ENCODE data around the gene PRPF8. TPM values are rescaled to one million over a fixed set of nuclear protein-coding genes. Genes with fewer than 3 reads are reported as not detected.

Gene PRPF8
- total RNA-seq, 4 donors from 2014 or later = 141 to 187 (median 163) TPM

GRCh38 chr17:1627982-1628855 lies 56.4 kb downstream of the PRPF8 start, which contains the start of gene SLC43A2:
Gene SLC43A2, minus strand, starts transcription at chr17:1628834. Its CDS starts 960 bp downstream, at chr17:1627874.
- DNase-seq (ENCODE audit: extremely low spot score) = no peak
- Histone ChIP-seq H3K4me3 (peak within 1 kb of the TSS; percentile 68 to 89 (median 80)), H3K9me3 (no peaks in the 10 kb centered on the region), H3K36me3 (peaks cover 0 to under 1% (median 0%) of the 10 kb centered on the region in 4 donors), H3K27me3 (no peaks in the 10 kb centered on the region), H3K4me1 (peaks cover 20 to 35% (median 33%) of the 10 kb centered on the region in 4 donors), H3K27ac (replicated peaks in 1 of 4) (peak within 1 kb of the TSS; percentile 90 to 95 (median 90))
- TF ChIP-seq CTCF (IDR thresholded peaks at IDR 0.05) (no peak), POLR2AphosphoS5 (IDR thresholded peaks at IDR 0.05) (peak in 1 of 2 donors; percentile 55)
- whole genome bisulfite sequencing = under 1% methylated on average over 59 of the region's 95 CpGs
- intact Hi-C loops (cut with DNase I) = loop anchor here (2.0 kb wide), 1 partner anchor 51 kb away; no protein-coding TSS in a partner anchor

- Histone ChIP-seq H3K4me1 (peaks cover 20 to 35% (median 33%) of the 10 kb centered on the region in 4 donors), H3K27ac (replicated peaks in 1 of 4) (peak overlapping the region; percentile 90 to 95 (median 90)), H3K27me3 (no peaks in the 10 kb centered on the region), H3K4me3 (peak overlapping the region; percentile 68 to 89 (median 80)), H3K36me3 (peaks cover 0 to 6% (median 1%) of the 10 kb centered on the region in 4 donors), H3K9me3 (no peaks in the 10 kb centered on the region)
- no peak for DNase-seq (ENCODE audit: extremely low spot score)
- WGBS = 50% methylated on average over 16 of the region's 39 CpGs
- intact Hi-C loops (cut with DNase I) = no loop called here
- TF ChIP-seq POLR2AphosphoS5 (IDR thresholded peaks at IDR 0.05) (peak; percentile 33 to 63), EP300 (IDR thresholded peaks at IDR 0.05) (no peak), POLR2A (IDR thresholded peaks at IDR 0.05; ENCODE audit: low read depth) (no peak)
Measured at GRCh38 chr17:1627182-1627981, 57.3 kb downstream of the PRPF8 start.

GRCh38 chr17:1626333-1626732 lies 58.3 kb downstream of the PRPF8 start:
- intact Hi-C loops (cut with DNase I) = no loop called here
- WGBS = 65% methylated on average over 3 of the region's 3 CpGs

GRCh38 chr17:1625581-1625980 lies 59.1 kb downstream of the PRPF8 start:
- Histone ChIP-seq H3K9me3 (no peaks in the 10 kb centered on the region), H3K36me3 (peaks cover 0 to 11% (median 3%) of the 10 kb centered on the region in 4 donors), H3K27me3 (no peaks in the 10 kb centered on the region), H3K27ac (replicated peaks in 1 of 4) (no peak overlapping the region), H3K4me3 (no peak overlapping the region), H3K4me1 (peaks cover 20 to 41% (median 34%) of the 10 kb centered on the region in 4 donors)
- intact Hi-C loops (cut with DNase I) = no loop called here
- WGBS = 78% methylated on average over 6 of the region's 6 CpGs
- no peak for DNase-seq (ENCODE audit: extremely low spot score)
- no peak for TF ChIP-seq CTCF (IDR thresholded peaks at IDR 0.05)
- no peak for TF ChIP-seq EP300 (IDR thresholded peaks at IDR 0.05)
- TF ChIP-seq POLR2A (IDR thresholded peaks at IDR 0.05; ENCODE audit: low read depth) = no peak
- TF ChIP-seq POLR2AphosphoS5 (IDR thresholded peaks at IDR 0.05) = no peak

More at GRCh38 chr17:1626333-1626732, 58.3 kb downstream of the PRPF8 start:
- Histone ChIP-seq H3K36me3 (peaks cover 0 to 11% (median 3%) of the 10 kb centered on the region in 4 donors), H3K4me3 (no peak overlapping the region), H3K9me3 (no peaks in the 10 kb centered on the region), H3K4me1 (peaks cover 20 to 35% (median 33%) of the 10 kb centered on the region in 4 donors), H3K27ac (replicated peaks in 1 of 4) (peak overlapping the region; percentile 49 to 95 (median 90)), H3K27me3 (no peaks in the 10 kb centered on the region)
- DNase-seq (ENCODE audit: extremely low spot score) = no peak
- no peak for TF ChIP-seq EP300 (IDR thresholded peaks at IDR 0.05)
- TF ChIP-seq POLR2A (IDR thresholded peaks at IDR 0.05; ENCODE audit: low read depth) = no peak
- no peak for TF ChIP-seq CTCF (IDR thresholded peaks at IDR 0.05)
- TF ChIP-seq POLR2AphosphoS5 (IDR thresholded peaks at IDR 0.05) = no peak

Data from esophagus muscularis mucosa (tissue), 4 donors.